Spleen (tissue), 11 donors: ENCODE measurements around the gene IQGAP2. TPM values are rescaled to one million over a fixed set of nuclear protein-coding genes. Genes with fewer than 3 reads are reported as not detected.

Source experiments
- DNase-seq: peaks from one replicate; pipeline ENCODE4 v3.0.0-alpha.2; 2020
- H3K27ac ChIP-seq, 8 donors: fragments of 200-600 bp; sonication (generic) in 7 of 8; 1 replicate in 4 of 8; 2 replicates in 4 of 8; pipeline versions ENCODE4 v1.5.0 to v1.8.0; 2016 to 2021; ENCODE audit warnings: inconsistent platforms in 4 of 8, mild to moderate bottlenecking in 4 of 8, moderate library complexity in 1 of 8
- H3K27me3 ChIP-seq, 7 donors: fragments of 200-600 bp; sonication (generic) in 6 of 7; replicated peaks in 1 of 7; 1 replicate in 4 of 7; 2 replicates in 3 of 7; pipeline versions ENCODE4 v1.5.0 to v1.8.0; 2016 to 2021; ENCODE audit warnings: inconsistent platforms in 3 of 7, mild to moderate bottlenecking in 1 of 7
- H3K36me3 ChIP-seq, 6 donors: fragments of 200-600 bp; sonication (generic) in 5 of 6; 1 replicate in 4 of 6; 2 replicates in 2 of 6; pipeline versions ENCODE4 v1.5.0 to v1.8.0; 2016 to 2021; ENCODE audit warnings: inconsistent platforms in 2 of 6
- H3K4me1 ChIP-seq, 6 donors: fragments of 200-600 bp; sonication (generic) in 5 of 6; 1 replicate in 3 of 6; 2 replicates in 3 of 6; pipeline versions ENCODE4 v1.5.0 to v1.8.0; 2016 to 2021; ENCODE audit warnings: inconsistent platforms in 3 of 6
- H3K4me3 ChIP-seq, 8 donors: fragments of 200-600 bp; sonication (generic) in 7 of 8; 1 replicate in 4 of 8; 2 replicates in 4 of 8; pipeline versions ENCODE4 v1.5.0 to v1.8.0; 2016 to 2021; ENCODE audit warnings: inconsistent platforms in 4 of 8, mild to moderate bottlenecking in 4 of 8, moderate library complexity in 2 of 8
- H3K9me3 ChIP-seq, 8 donors: fragments of 200-600 bp; sonication (generic) in 7 of 8; 1 replicate in 4 of 8; 2 replicates in 4 of 8; pipeline versions ENCODE4 v1.5.0 to v1.8.0; 2016 to 2021; ENCODE audit warnings: inconsistent platforms in 4 of 8
- CTCF ChIP-seq, 11 experiments: fragments of 200-600 bp in 7 of 11; fragments of 450-650 bp in 4 of 11; sonication (generic) in 4 of 11; IDR thresholded peaks in 8 of 11; conservative IDR thresholded peaks in 3 of 11; 1 replicate in 7 of 11; 2 replicates in 4 of 11; pipeline versions ENCODE4 v1.4.0 to v1.8.0; 2016 to 2021; ENCODE audit warnings: antibody characterized with exemption in 11 of 11, inconsistent platforms in 4 of 11, mild to moderate bottlenecking in 1 of 11
- POLR2A ChIP-seq, 3 donors: fragments of 450-650 bp; IDR thresholded peaks; one replicate each; pipeline ENCODE4 v1.5.1; 2017; ENCODE audit warnings: antibody characterized with exemption in 3 of 3, mild to moderate bottlenecking in 1 of 3
- POLR2AphosphoS5 ChIP-seq, 3 donors: sonication (generic); formaldehyde crosslinking; IDR thresholded peaks; one replicate each; pipeline ENCODE4 v1.5.1; 2017; ENCODE audit warnings: antibody characterized with exemption in 3 of 3
- WGBS, 5 donors: extraction: QIAGEN DNeasy Blood & Tissue Kit in 3 of 5; methylation state at CpG; one replicate each; pipeline versions ENCODE4 v1.1.5 to v1.1.7; 2013 to 2018; 5-methylcytosine and 5-hydroxymethylcytosine counted together
- intact Hi-C: fragments of 100-400 bp; cut with DNase I; formaldehyde crosslinking; loops from one replicate; pipeline ENCODE4 v1.15.0; 2023; ENCODE audit warnings: low total_unique reads
- polyA plus RNA-seq, 3 donors: library from polyadenylated mRNA; stranded (reverse); fragments of 200-250 nt; gene quantifications; one replicate each; pipeline ENCODE4 v1.2.1, GENCODE V29; 2013
- total RNA-seq, 7 donors: library from RNA; depleted of rRNA in 3 of 7; stranded (reverse); fragments of >200 nt in 3 of 7; fragmentation: NEBNext Ultra II Directional in 4 of 7; extraction: Animal tissue kit (Norgen Biotek cat#: 25700) in 4 of 7; gene quantifications; one replicate each; pipeline versions ENCODE4 v1.1.0 to v1.2.1, GENCODE V29; 2016 to 2021
- donor health status: healthy with polysubstance abuse.
- donor health status: DM: no; HTN: no; CAD: no; lungs with moderate emphysema.
- donor health status: DM: no; HTN: no; CAD: no.
- donor health status: Bipolar disorder and iron deficiency.
- donor health status: healthy.
- donor health status: DM: no; HTN: no; CAD: no.
- donor health status: DM: yes; HTN: yes; CAD: no.

IQGAP2 gene
- total and polyA plus RNA-seq, 10 donors = 9.3 to 83.6 (median 52.8) TPM

GRCh38 chr5:76472335-76473008 is 69.4 kb downstream of the IQGAP2 start:
- 83 to 93% (median 91%) methylated on average over 7 of the region's 7 CpGs for WGBS, 5 donors
- Histone ChIP-seq H3K27me3 (no peaks in the 10 kb centered on the region), H3K36me3 (no peaks in the 10 kb centered on the region), H3K4me1 (peaks cover 5 to 51% (median 21%) of the 10 kb centered on the region in 6 donors), H3K4me3 (no peak overlapping the region), H3K27ac (peak overlapping the region in 4 of 8 donors; percentile 2 to 55 (median 53)), H3K9me3 (no peaks in the 10 kb centered on the region)
- intact Hi-C loops = no loop called here
- TF ChIP-seq POLR2AphosphoS5 (IDR thresholded peaks at IDR 0.05) = no peak
- TF ChIP-seq CTCF (IDR thresholded peaks at IDR 0.05 in 8 of 11, conservative IDR thresholded peaks at IDR 0.05 in 3 of 11) = no peak
- no peak for TF ChIP-seq POLR2A (IDR thresholded peaks at IDR 0.05)
- DNase-seq = no peak

- TF ChIP-seq POLR2A (IDR thresholded peaks at IDR 0.05) = no peak
- no peak for TF ChIP-seq CTCF (IDR thresholded peaks at IDR 0.05 in 8 of 11, conservative IDR thresholded peaks at IDR 0.05 in 3 of 11)
- TF ChIP-seq POLR2AphosphoS5 (IDR thresholded peaks at IDR 0.05) = no peak
- intact Hi-C loops = no loop called here
- H3K36me3 ChIP-seq = no peaks in the 10 kb centered on the region
- no peak for DNase-seq
- H3K9me3 ChIP-seq = no peaks in the 10 kb centered on the region
- H3K27ac ChIP-seq = peak overlapping the region in 4 of 8 donors; percentile 2 to 55 (median 53)
- 93 to 99% (median 97%) methylated on average over 2 of the region's 2 CpGs for WGBS, 5 donors
- peaks cover 5 to 51% (median 21%) of the 10 kb centered on the region in 6 donors for H3K4me1 ChIP-seq
- H3K27me3 ChIP-seq = no peaks in the 10 kb centered on the region
- no peak overlapping the region for H3K4me3 ChIP-seq
Observed at GRCh38 chr5:76473009-76473336, 69.9 kb downstream of the IQGAP2 start.

- Histone ChIP-seq H3K9me3 (no peaks in the 10 kb centered on the region), H3K27ac (peak overlapping the region in 4 of 8 donors; percentile 2 to 55 (median 53)), H3K4me3 (no peak overlapping the region), H3K36me3 (no peaks in the 10 kb centered on the region), H3K27me3 (no peaks in the 10 kb centered on the region), H3K4me1 (peaks cover 5 to 46% (median 21%) of the 10 kb centered on the region in 6 donors)
- 30 to 42% (median 40%) methylated on average over 3 of the region's 3 CpGs for WGBS, 5 donors
- no peak for DNase-seq
- TF ChIP-seq POLR2AphosphoS5 (IDR thresholded peaks at IDR 0.05) = peak in 1 of 3 donors; percentile 50
- no peak for TF ChIP-seq POLR2A (IDR thresholded peaks at IDR 0.05)
- intact Hi-C loops = no loop called here
Observed at GRCh38 chr5:76473661-76474060, 70.6 kb downstream of the IQGAP2 start.

GRCh38 chr5:76474377-76474776 is 71.3 kb downstream of the IQGAP2 start:
- TF ChIP-seq CTCF (IDR thresholded peaks at IDR 0.05 in 8 of 11, conservative IDR thresholded peaks at IDR 0.05 in 3 of 11) = no peak
- TF ChIP-seq POLR2AphosphoS5 (IDR thresholded peaks at IDR 0.05) = no peak
- TF ChIP-seq POLR2A (IDR thresholded peaks at IDR 0.05) = no peak
- intact Hi-C loops = no loop called here
- H3K4me1 ChIP-seq = peaks cover 5 to 41% (median 19%) of the 10 kb centered on the region in 6 donors
- no peaks in the 10 kb centered on the region for H3K36me3 ChIP-seq
- no peak for DNase-seq
- peak overlapping the region in 1 of 8 donors; percentile 55 for H3K27ac ChIP-seq
- no peaks in the 10 kb centered on the region for H3K27me3 ChIP-seq
- no peak overlapping the region for H3K4me3 ChIP-seq
- WGBS, 5 donors = 54 to 88% (median 72%) methylated on average over 2 of the region's 2 CpGs
- H3K9me3 ChIP-seq = no peaks in the 10 kb centered on the region
